HL-60 (cell line): Measurements from ENCODE around the gene PGAM2.

ENCODE experiments used
- DNase-seq, 2 experiments: peaks; one replicate each; pipeline ENCODE4 v3.0.0-alpha.2; 2010 to 2020; ENCODE audit warnings: low read depth in 1 of 2, low spot score in 1 of 2
- H3K27ac ChIP-seq: fragments of 250-450 bp; sonication (Bioruptor Pico); replicated peaks from 2 replicates; pipeline ENCODE4 v1.5.1; 2020; ENCODE audit warnings: mild to moderate bottlenecking, moderate library complexity
- H3K27me3 ChIP-seq: fragments of 250-450 bp; sonication (Bioruptor Pico); 2 replicates; pipeline ENCODE4 v1.5.1; 2021; ENCODE audit warnings: mild to moderate bottlenecking, moderate library complexity; ENCODE audit not compliant: insufficient read depth, poor library complexity, severe bottlenecking
- H3K4me3 ChIP-seq: replicated peaks from 2 replicates; pipeline ENCODE4 v1.5.1; 2011; ENCODE audit warnings: mild to moderate bottlenecking, control low read depth, low read length; ENCODE audit not compliant: insufficient read depth
- GABPA ChIP-seq: IDR thresholded peaks from 2 replicates; pipeline ENCODE4 v1.6.1; 2012; ENCODE audit warnings: low read depth
- POLR2AphosphoS5 ChIP-seq: IDR thresholded peaks from 2 replicates; pipeline ENCODE4 v1.6.1; 2012; ENCODE audit warnings: low read depth
- REST ChIP-seq: IDR thresholded peaks from 2 replicates; pipeline ENCODE4 v1.6.1; 2012; ENCODE audit warnings: low read depth; ENCODE audit not compliant: insufficient replicate concordance
- SPI1 ChIP-seq: IDR thresholded peaks from 2 replicates; pipeline ENCODE4 v1.6.1; 2012; ENCODE audit warnings: low read depth, mild to moderate bottlenecking, borderline replicate concordance
- TF ChIP-seq, protein P1 (sequence below): IDR thresholded peaks from one replicate; pipeline ENCODE4 v1.5.1; 2011; ENCODE audit warnings: low read length, control low read depth, inconsistent platforms; ENCODE audit not compliant: insufficient read depth

PGAM2 gene

GRCh38 chr7:44105832-44106231 lies 40.5 kb upstream of the PGAM2 start:
- no peak overlapping the region for H3K4me3 ChIP-seq
- TF ChIP-seq SPI1 (peak; percentile 74), REST (no peak)

DNA sequence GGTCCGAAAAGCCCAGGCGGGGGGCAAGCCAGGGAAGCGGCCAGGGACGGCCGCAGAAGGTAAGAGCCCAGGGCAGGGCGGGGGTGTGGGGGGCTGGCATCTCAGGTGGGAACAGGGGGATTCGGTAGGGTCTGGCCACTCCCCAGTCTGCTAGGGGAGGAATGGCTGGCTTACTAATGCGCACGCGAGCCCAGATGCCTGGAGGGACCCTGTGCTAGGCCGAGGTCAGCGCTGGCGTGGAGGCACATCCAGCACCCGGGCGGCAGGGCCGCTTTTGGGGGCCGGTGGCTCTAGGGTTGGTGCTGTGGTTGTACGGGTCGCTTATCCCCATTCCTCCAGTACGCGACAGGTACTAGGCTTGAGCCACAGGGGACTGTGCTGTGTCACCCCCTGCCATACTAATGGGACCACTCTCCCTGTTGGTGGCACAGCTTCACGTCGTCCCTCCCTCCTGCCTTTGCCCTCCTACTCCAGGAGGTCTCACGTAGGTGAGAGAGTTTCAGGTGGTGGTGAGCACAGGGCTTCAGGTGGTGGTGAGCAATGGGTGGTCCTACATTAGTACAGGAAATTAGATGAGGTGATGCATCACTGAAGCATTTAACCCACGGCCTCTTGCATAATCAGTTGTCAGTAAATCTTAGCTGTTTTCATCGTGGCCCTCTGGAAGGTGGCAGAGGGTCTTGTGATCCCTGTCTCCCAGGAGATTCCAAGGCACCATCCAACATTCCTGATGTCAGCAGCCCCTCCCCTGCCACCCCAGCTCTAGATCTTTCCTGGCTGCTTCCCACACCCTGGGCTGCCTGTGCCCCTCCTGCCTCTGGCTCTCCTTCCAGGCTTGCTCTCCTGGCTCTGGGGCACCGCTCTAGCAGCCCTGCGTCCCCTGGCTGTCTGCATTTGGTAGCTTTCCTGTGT lies 39.7 kb upstream of the PGAM2 start:
- H3K27ac ChIP-seq: no peak overlapping the region
- TF ChIP-seq SPI1: no peak
- no peak for TF ChIP-seq REST
- TF ChIP-seq, protein P1, sequence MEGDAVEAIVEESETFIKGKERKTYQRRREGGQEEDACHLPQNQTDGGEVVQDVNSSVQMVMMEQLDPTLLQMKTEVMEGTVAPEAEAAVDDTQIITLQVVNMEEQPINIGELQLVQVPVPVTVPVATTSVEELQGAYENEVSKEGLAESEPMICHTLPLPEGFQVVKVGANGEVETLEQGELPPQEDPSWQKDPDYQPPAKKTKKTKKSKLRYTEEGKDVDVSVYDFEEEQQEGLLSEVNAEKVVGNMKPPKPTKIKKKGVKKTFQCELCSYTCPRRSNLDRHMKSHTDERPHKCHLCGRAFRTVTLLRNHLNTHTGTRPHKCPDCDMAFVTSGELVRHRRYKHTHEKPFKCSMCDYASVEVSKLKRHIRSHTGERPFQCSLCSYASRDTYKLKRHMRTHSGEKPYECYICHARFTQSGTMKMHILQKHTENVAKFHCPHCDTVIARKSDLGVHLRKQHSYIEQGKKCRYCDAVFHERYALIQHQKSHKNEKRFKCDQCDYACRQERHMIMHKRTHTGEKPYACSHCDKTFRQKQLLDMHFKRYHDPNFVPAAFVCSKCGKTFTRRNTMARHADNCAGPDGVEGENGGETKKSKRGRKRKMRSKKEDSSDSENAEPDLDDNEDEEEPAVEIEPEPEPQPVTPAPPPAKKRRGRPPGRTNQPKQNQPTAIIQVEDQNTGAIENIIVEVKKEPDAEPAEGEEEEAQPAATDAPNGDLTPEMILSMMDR: no peak
- TF ChIP-seq GABPA: no peak
- no peak for TF ChIP-seq POLR2AphosphoS5
- H3K27me3 ChIP-seq: peaks cover 6% of the 10 kb centered on the region
- no peak overlapping the region for H3K4me3 ChIP-seq
- DNase-seq: no peak

More at GRCh38 chr7:44105832-44106231, 40.5 kb upstream of the PGAM2 start:
- Histone ChIP-seq H3K27me3 (peaks cover 6% of the 10 kb centered on the region), H3K27ac (no peak overlapping the region)
- no peak for DNase-seq

DNA sequence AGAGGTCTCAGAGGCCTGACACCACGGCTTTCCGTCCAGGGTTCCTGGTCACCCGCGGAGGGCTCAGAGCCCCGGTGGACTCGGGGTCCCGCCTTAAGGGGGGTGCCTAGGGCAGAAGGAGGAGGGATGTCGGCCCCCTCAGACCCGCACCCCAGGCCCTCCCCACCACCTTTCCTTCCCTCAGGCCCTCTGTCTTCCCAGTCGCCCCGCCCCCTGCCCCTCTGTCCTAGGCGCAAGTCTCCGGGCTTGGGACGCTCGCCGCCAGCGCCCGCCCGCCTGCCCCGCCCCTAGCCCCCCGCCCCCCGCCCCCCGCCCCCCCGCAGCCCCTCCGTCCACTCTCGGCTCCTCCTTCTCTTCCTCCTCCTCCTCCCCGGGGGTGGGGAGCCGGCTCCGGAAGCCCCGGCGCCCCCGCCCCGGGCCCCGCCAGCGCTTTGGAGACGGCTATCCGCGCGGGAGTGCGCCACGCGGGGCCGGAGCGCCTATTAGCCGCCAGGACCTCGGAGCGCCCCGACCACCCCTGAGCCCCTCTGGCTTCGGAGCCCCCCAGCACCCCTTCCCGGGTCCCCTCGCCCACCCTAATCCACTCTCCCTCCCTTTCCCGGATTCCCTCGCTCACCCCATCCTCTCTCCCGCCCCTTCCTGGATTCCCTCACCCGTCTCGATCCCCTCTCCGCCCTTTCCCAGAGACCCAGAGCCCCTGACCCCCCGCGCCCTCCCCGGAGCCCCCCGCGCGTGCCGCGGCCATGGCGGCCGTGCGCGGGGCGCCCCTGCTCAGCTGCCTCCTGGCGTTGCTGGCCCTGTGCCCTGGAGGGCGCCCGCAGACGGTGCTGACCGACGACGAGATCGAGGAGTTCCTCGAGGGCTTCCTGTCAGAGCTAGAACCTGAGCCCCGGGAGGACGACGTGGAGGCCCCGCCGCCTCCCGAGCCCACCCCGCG lies 38.8 kb upstream of the PGAM2 start, which contains the start of gene AEBP1:
Gene AEBP1, plus strand, starts transcription at position 423 of the 937 bp plus-strand sequence. Its CDS starts 321 bp downstream, at position 744.
- DNase-seq: no peak
- H3K27me3 ChIP-seq: peaks cover 6% of the 10 kb centered on the region
- TF ChIP-seq GABPA (no peak), REST (no peak), SPI1 (no peak)
- no peak within 1 kb of the TSS for H3K4me3 ChIP-seq
- H3K27ac ChIP-seq: no peak within 1 kb of the TSS
